NCI-H748 treated with DMSO at 0.1 percent for 48 hours (cell line): ENCODE results near the gene COQ10B.

ENCODE experiments used
- DNase-seq: peaks from one replicate; lab custom pipeline; 2025; lab: John Stamatoyannopoulos, UW

Gene COQ10B

DNA sequence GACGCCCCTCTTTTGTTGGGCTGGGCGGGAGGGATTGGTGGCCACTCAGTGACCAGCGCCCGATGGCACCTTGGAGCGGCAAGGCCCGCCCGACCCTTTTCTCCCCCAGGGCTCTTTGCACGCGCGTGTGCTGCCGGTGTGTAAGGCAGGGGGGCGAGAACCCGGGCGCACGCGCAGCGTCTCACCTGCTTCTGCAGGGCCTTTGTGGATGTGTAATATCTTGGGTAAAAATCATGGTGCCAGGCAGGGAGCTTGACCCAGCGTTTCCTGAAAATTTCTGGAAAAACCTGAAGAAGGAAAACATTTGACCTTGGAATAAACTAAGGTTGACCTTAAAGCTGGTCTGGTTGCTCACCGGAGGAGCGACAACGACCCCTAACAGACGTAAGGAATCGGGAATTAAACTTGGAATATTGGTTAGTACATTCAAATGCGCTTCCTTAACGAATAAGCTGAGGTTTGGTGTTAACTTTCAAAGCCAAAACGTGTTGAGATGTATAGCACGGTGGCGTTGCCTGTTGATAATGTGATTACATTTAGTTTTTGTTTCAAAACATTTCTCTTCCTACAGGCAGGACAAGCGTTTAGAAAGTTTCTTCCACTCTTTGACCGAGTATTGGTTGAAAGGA, 47.3 kb downstream of the COQ10B start:
- DNase-seq: no peak

DNA sequence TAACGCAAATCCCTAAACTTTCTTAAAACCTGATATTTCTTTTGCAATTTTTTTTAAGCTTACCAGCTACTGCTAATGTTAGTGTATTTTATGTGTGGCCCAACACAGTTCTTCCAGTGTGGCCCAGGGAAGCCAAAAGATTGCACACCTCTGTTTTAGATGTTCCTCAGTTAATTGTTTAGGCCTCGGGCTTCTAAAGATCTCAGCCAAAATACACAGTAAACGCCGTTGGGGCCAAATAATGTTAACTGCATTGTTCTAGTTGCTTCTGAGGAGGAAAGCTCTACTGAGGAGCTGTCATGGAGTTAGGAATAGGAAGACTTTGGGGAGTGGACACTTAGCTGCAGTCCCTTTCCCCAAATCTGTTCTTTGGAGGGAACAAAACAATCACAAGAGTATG, 48.8 kb downstream of the COQ10B start:
- no peak for DNase-seq

DNA sequence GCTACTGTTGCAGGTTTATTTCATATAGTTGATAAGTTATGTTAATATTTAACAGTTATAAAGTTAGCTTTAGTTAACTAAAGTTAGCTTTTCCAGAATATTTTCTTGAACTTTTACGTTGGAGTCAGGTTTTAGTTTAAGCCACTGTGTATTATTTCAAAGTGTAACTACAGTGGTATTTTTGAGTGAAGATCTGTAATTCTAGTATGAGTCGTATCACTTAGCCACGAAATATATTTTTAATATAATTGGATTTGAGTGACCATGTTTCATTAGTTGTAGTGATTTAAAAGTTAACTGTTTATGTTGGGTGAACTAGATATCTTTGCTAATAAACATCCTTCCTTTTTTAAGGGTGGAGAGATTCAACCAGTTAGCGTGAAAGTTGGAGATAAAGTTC, 49.3 kb downstream of the COQ10B start:
- no peak for DNase-seq

DNA sequence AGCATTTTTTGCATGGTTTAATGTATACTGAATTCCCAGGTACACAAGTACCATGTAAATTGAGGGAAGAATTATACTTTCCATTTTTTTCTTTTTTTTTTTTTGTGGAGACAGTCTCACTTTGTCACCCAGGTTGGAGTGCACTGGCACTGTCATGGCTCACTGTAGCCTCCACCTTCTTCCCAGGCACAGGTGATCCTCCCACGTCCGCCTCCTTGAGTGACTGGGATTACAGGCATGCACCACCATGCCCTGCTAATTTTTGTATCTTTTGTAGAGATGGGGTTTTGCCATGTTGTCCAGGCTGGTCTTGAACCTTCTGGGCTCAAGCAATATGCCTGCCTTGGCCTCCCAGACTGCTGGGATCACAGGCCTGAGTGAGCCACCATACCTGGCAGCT, 50.6 kb downstream of the COQ10B start:
- no peak for DNase-seq

DNA sequence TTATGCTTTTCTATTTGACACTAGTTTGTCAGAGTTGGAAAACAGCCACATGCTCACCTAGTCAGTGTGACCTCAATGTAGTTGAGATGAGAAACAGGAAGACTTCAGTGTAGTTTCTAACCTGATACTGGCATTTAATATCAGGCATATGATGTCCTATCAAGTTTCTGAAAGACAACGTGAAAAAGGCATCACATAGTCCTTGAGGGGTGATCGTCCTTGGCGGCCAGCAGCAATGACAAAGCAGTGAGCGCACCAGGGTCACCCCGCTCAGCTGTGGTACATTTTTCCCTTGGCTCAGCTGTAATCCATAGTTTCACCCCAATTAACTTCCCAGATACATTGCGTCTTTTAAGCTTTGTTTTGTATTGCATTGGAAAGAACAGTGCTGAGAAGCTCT, 51.2 kb downstream of the COQ10B start:
- no peak for DNase-seq

DNA sequence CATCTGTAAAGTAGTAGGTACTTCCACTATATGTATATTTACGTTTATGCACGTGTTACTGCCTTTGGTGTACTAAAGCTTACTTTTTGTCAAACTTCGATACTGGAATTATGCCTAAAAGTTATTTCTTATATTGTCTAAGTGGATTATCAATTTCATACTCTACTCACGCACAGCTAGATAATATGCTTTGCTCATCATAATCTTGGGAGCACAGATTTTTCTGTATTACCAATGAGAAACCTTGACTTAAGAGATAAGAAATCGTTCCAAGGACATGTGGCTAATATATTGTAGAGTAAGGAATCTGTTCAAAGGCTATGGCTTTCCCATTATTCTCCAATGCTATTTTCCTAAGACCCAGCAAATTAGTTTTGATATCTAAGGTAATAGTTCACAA, 53.3 kb downstream of the COQ10B start:
- no peak for DNase-seq

DNA sequence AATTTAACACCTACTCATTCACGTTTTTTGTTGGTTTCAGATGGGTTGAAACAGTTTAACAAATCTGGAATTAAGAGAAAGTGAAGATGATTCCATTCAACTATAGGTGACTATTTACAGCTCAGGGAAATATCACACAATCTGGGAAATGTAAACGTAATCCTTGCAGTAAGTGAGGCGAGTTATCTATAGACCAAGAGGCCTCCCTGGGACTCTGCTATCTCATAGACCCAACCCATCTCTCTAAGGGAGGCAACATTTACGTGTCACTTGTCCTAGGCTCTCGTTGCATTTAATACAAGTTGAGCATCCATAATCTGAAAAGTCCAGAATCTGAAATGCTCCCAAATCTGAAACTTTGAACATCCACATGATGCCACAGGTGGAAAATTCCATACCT, 60.6 kb downstream of the COQ10B start:
- no peak for DNase-seq

DNA sequence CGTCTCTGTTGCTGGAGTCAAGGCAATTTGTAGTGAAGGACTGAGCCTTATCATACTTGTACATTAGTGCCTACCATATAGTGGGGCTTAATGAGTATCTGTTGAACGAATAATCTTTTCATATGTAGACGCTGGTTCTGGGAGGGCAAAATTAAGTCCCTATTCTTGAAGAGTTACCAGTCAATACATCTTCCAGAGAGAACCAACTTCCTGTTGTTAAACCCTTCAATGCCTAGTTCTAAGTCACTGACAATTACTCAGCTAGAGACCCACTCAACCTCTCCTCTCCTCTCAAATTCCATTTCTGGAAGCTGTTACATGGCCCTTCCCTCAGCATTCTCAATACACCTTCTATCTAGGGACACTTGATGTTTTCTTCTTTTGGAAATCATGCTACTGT, 61.4 kb downstream of the COQ10B start:
- peak; percentile 33 for DNase-seq

DNA sequence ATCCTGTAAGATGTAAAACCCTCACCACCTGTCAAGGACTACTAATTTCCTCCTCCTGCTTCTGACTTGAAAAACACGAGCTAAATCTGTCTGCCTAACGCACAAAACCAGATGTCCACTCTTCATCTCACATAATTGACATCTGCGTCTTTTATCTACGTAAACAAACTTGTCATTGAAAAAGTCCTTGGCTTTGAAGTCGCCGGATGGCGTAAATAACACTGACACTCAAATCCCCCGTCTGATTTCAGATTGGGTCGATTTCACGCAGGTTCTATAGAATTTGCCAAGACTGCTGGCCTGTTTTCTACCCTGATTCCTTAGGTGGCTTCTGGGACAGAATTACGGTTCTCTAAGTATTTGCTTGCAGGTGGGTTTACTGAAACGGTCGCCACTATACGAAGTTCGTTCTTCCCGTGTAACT, 62.0 kb downstream of the COQ10B start:
- peak; percentile 78 for DNase-seq

DNA sequence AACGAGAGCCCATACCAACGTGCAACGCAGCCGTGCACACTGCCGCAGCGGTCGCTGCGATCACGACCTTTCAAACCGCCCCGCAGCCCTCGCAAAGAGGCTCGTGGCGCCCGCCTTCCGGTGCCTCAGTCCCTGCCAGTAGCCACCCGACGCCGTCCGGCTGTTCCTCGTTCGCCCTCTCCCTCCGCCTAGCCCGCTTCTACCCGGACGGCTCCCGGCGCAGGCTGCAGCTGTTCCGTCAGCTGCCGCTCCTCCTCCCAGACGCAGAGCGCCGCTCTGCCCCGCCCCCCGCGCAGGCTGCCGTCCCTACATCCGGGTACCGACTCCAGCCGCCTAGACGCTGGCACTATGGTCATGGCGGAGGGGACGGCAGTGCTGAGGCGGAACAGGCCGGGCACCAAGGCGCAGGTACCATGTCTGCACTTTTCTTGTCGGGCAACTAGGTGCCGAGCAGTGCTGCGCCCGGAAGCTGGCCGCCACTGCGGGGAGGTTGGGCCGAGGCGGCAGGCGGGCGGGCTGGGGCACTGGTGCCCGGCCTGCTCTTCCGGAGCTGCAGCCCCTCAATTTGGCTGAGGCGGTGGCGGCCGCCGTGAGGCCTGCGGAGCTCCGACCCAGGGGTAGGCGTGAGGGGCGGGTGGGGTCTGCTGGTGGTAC, 62.5 kb downstream of the COQ10B start, which contains the start of gene MOB4:
TSS of gene MOB4 (plus strand) at position 328 of the 654 bp plus-strand sequence. CDS start at position 349, 21 bp downstream.
- DNase-seq: peak; percentile 96

DNA sequence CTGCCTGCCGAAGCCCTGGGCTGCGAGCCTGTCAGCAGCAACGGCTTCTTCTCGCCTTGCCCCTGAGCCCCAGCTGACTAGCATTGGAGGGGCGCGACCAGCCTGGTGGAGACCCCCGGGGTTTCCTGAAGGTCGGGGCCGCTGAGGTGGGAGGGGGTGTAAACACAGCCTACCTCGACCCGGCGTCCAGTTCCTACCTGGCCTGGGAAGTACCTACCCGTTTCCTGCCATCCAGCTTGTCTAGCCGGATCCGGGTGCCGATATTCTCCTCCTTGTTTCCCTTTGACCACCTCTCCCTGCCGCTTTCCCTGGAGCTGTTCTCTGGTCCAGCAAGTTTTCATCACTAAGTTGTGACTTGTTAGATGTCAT, 63.0 kb downstream of the COQ10B start:
- peak; percentile 45 for DNase-seq

DNA sequence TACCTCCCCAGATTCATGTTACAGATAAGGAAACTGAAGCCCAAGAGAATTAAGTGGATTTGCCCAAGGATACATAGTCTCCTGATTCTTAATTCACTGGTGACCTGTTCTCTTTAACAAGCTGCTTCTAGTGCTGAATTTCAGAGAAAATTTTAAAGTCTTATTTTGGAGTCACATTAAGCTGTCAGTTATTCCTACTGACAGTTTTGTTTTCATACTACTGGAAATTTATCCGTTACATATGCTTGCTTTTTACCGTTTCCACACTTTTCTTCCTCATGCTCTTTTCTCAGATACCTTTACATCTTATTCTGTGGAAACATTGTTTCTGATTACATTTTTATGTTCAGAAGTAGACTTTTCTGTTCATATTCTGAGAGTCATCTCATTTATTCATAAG, 63.8 kb downstream of the COQ10B start:
- DNase-seq: no peak
